ENCODE results near the gene SH3BP5.

Gene SH3BP5

GRCh38 chr3:15276028-15276724 is 56.2 kb downstream of the SH3BP5 start:
- no peak for DNase-seq (ENCODE audit: low read depth in 2 of 2)

- DNase-seq (ENCODE audit: low read depth in 2 of 2) = no peak
Measured at GRCh38 chr3:15273227-15273626, 59.2 kb downstream of the SH3BP5 start.

GRCh38 chr3:15272426-15273196 is 59.8 kb downstream of the SH3BP5 start:
- no peak for DNase-seq (ENCODE audit: low read depth in 2 of 2)

GRCh38 chr3:15271785-15272381 is 60.5 kb downstream of the SH3BP5 start:
- DNase-seq (ENCODE audit: low read depth in 2 of 2) = peak; percentile 61 to 66

- no peak for DNase-seq (ENCODE audit: low read depth in 2 of 2)
Measured at GRCh38 chr3:15271030-15271429, 61.4 kb downstream of the SH3BP5 start.

- DNase-seq (ENCODE audit: low read depth in 2 of 2) = peak; percentile 81 to 86
Measured at GRCh38 chr3:15269091-15269989, 63.0 kb downstream of the SH3BP5 start.

GRCh38 chr3:15268033-15268631 is 64.3 kb downstream of the SH3BP5 start:
- DNase-seq (ENCODE audit: low read depth in 2 of 2) = peak; percentile 64 to 65

- DNase-seq (ENCODE audit: low read depth in 2 of 2) = no peak
Measured at GRCh38 chr3:15267502-15267901, 64.9 kb downstream of the SH3BP5 start.

- DNase-seq (ENCODE audit: low read depth in 2 of 2) = no peak
Measured at GRCh38 chr3:15266510-15267376, 65.6 kb downstream of the SH3BP5 start.

- DNase-seq (ENCODE audit: low read depth in 2 of 2) = no peak
Measured at GRCh38 chr3:15265655-15266509, 66.5 kb downstream of the SH3BP5 start.

- DNase-seq (ENCODE audit: low read depth in 2 of 2) = no peak
Measured at GRCh38 chr3:15264486-15264885, 67.9 kb downstream of the SH3BP5 start.

- DNase-seq (ENCODE audit: low read depth in 2 of 2) = no peak
Measured at GRCh38 chr3:15263926-15264325, 68.5 kb downstream of the SH3BP5 start.

- DNase-seq (ENCODE audit: low read depth in 2 of 2) = no peak
Measured at GRCh38 chr3:15263120-15263519, 69.3 kb downstream of the SH3BP5 start.

- DNase-seq (ENCODE audit: low read depth in 2 of 2) = no peak
Measured at GRCh38 chr3:15262021-15262420, 70.4 kb downstream of the SH3BP5 start.

GRCh38 chr3:15261274-15261673 is 71.1 kb downstream of the SH3BP5 start:
- no peak for DNase-seq (ENCODE audit: low read depth in 2 of 2)

- no peak for DNase-seq (ENCODE audit: low read depth in 2 of 2)
Measured at GRCh38 chr3:15260531-15260930, 71.9 kb downstream of the SH3BP5 start.

- no peak for DNase-seq (ENCODE audit: low read depth in 2 of 2)
Measured at GRCh38 chr3:15258720-15259119, 73.7 kb downstream of the SH3BP5 start.

GRCh38 chr3:15256861-15257341 is 75.5 kb downstream of the SH3BP5 start:
- no peak for DNase-seq (ENCODE audit: low read depth in 2 of 2)

GRCh38 chr3:15255215-15255614 is 77.2 kb downstream of the SH3BP5 start:
- DNase-seq (ENCODE audit: low read depth in 2 of 2) = no peak

All from stimulated activated CD8-positive, alpha-beta memory T cell treated with anti-CD3 and anti-CD28 coated beads, Interleukin-15, amount 100 ng/mL, for 48 hours (primary cell).